Cardiac fibroblast (primary cell): Measurements from ENCODE around the gene CYB5B.

ENCODE experiments used
- DNase-seq, 2 donors: peaks; one replicate each; pipeline versions ENCODE4 v3.0.0 to v3.0.0-alpha.2; 2010; ENCODE audit warnings: low read depth in 2 of 2
- H3K4me3 ChIP-seq, 2 donors: replicated peaks in 1 of 2; 1 replicate in 1 of 2; 2 replicates in 1 of 2; pipeline ENCODE4 v1.5.1; 2011; ENCODE audit warnings: low read depth in 2 of 2, low read length in 2 of 2, mild to moderate bottlenecking in 2 of 2, moderate library complexity in 1 of 2
- CTCF ChIP-seq: IDR thresholded peaks from one replicate; pipeline ENCODE4 v1.5.1; 2011; ENCODE audit warnings: low read depth, mild to moderate bottlenecking, low read length, inconsistent platforms

The CYB5B gene, protein sequence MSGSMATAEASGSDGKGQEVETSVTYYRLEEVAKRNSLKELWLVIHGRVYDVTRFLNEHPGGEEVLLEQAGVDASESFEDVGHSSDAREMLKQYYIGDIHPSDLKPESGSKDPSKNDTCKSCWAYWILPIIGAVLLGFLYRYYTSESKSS

DNA sequence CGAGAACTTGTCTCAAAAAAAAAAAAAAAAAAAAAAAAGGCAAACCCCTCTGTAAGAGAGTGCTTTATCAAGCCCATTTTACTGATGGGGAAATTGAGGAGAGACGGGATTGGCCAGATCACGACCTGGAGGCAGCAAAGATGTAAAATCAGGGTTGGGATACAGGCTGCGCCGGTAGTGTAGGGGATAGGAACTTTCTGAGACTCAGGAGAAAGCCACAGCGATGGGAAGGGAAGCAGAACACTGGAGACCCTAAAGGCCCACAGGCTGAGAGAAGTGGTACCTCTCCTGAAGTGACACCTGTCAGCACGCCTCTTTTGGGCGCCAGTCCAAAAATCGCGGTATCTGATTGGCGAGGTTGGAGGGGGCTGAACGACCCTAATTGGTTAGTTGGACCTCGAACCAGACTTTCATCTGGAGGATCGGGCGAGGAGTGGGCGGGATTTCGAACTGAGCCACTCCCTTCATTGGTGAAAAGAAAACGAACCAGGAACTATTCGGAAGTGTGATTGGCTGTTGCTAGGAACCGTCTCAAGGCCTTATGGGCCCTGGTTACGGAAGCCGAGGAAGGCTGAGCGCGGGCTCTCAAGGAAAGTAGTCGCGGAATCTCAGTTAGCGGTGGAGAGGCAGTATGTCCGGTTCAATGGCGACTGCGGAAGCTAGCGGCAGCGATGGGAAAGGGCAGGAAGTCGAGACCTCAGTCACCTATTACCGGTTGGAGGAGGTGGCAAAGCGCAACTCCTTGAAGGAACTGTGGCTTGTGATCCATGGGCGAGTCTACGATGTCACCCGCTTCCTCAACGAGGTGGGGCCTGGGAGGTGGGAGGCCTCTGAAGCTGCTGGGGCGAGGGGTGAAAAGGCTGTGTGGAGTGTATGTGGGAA, at the start of gene CYB5B:
CYB5B (plus strand) TSS at position 567 of the 882 bp plus-strand sequence; CDS start at position 632, 65 bp downstream.
- peak within 1 kb of the TSS; percentile 95 to 98 for H3K4me3 ChIP-seq
- TF ChIP-seq CTCF: no peak

GRCh38 chr16:69376393-69377059, 47.9 kb upstream of the CYB5B start:
- no peak for TF ChIP-seq CTCF
- no peak overlapping the region for H3K4me3 ChIP-seq
- no peak for DNase-seq

More for the DNA sequence above, at the start of gene CYB5B:
- peak; percentile 99 to 100 for DNase-seq

DNA sequence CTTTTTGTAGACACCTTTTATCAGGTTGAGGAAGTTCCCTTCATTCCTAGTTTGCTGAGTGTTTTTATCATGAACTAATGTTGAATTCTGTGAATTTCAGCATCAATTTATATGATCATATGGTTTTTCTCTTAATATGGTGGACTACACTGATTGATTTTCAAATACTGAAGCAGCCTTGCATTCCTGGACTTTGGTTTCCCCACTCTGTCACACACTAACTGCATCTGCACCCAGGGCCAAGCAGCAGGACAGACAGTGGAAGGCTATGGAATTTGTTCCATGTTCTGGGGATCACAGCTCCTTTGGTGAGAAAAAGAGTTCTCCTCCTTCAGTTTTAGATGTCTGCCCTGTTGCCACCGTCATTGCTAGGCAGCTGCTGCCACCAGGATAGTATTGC, 46.4 kb upstream of the CYB5B start:
- no peak overlapping the region for H3K4me3 ChIP-seq
- DNase-seq: no peak
- no peak for TF ChIP-seq CTCF

DNA sequence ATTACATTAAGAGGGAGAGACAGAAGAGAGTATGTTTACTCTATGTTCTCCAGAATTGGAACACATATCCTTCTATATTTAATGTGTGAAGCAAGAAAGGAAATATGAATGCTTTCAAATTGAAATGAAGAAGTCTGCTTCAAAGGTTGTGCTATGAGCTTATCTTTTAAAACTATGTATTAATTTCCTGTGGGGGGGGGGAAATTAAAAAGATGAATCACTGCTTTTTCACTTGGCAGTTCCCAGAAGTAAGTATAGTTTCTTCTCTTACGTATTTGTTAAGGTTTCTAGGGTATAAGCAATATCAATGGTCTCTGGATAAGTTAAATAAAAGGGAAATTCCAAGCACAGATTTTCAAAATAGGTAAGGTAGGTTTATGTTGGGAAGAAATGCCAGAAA, 45.7 kb upstream of the CYB5B start:
- TF ChIP-seq CTCF: no peak
- peak; percentile 41 to 75 for DNase-seq
- H3K4me3 ChIP-seq: no peak overlapping the region

- TF ChIP-seq CTCF: no peak
- peak in 1 of 2 donors; percentile 36 for DNase-seq
Observed at GRCh38 chr16:69381231-69381630, 43.2 kb upstream of the CYB5B start.

GRCh38 chr16:69382421-69382820, 42.0 kb upstream of the CYB5B start:
- no peak for TF ChIP-seq CTCF
- no peak for DNase-seq
- H3K4me3 ChIP-seq: no peak overlapping the region

More at GRCh38 chr16:69381231-69381630, 43.2 kb upstream of the CYB5B start:
- H3K4me3 ChIP-seq: no peak overlapping the region
